ENCODE data around the gene LOC128125822.
"Not testable (repeated sequence)": the region's sequence is repeated elsewhere in the genome, so short reads cannot be mapped to it uniquely, and the experiment has no call there.

The LOC128125822 gene

GRCh38 chr6:63572044-63572746 is at the start of gene LOC128125822, which contains the start of gene PTP4A1:
TSS of gene LOC128125822 (plus strand) at chr6:63572480.
TSS of gene PTP4A1 (plus strand) at chr6:63572480. CDS start at chr6:63576881, 4,401 bp downstream.
- peak; percentile 96 for DNase-seq

DNA sequence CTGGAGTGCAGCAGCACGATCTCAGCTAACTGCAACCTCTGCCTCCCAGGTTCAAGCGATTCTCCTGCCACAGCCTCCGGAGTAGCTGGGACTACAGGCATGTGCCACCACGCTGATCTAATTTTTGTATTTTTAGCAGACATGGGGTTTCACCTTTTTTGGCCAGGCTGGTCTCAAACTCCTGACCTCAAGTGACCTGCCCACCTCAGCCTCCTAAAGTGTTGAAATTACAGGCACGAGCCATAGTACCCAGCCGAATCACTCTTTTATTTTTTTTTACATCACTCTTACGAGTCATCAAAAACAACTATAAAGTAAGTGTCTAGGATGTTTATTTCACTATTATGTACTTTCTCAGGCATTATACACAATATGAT is 49.4 kb upstream of the LOC128125822 start:
- not testable (repeated sequence) for DNase-seq

GRCh38 chr6:63523630-63524029 is 48.6 kb upstream of the LOC128125822 start:
- no peak for DNase-seq

- no peak for DNase-seq
Measured at GRCh38 chr6:63525186-63525878, 46.9 kb upstream of the LOC128125822 start.

DNA sequence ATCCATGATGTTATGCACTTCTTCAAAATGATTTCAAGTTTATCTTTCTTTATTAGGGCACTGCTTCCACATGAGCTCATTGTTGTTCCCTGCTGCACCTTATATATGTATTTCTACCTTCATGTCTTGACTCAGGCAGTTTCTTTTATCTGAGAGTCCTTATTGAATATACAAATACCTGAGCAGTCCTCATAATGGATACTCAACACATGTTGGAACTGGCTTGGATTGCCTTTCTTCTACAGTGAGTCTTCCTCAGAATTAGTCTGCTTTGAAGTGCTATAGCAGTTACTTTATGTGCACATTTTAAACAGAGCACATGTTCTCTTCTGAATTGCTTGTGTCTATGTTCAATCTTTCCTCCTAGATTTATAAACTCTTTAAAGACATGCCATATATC is 45.3 kb upstream of the LOC128125822 start:
- DNase-seq, result no peak

- DNase-seq, result no peak
Measured at GRCh38 chr6:63527658-63528514, 44.4 kb upstream of the LOC128125822 start.

DNA sequence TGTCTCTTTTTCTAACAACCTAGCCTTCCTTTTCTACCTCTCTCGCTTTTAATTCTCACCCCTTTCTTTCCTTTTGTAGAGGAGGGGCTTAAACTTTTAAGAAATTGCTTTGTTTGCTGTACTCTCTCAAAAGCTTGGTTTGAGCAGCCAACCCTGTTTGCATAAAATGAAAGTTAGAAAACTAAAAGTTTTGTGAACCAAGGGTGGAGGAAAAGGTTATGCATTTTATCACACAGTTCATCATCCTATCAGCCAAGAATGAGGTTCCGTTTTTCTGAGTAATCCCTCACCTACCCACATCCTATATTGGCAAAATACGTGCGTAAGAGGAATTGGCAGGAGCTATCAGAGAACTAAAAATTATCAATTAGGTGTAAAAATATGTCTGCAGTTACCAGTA is 42.8 kb upstream of the LOC128125822 start:
- no peak for DNase-seq

GRCh38 chr6:63530182-63530581 is 42.1 kb upstream of the LOC128125822 start:
- DNase-seq, result no peak

DNA sequence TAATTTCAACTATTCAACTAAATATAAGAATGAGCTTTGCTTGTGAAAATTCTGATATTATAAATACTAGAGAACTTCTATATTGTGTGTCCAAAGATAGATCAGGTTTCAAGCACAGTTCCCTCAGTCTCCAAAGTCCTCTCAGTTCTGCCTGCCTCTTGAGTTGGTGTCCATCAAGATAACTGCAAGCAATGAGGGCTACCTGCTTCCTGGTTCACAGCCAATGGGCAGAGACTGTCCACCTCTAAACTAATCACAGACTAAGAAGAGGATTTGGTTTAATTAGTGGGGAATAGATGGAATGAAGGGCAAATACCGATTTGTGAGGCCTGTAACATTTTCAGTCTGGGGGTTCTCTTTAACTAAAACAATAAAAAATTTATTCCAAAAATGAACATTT is 41.3 kb upstream of the LOC128125822 start:
- no peak for DNase-seq

DNA sequence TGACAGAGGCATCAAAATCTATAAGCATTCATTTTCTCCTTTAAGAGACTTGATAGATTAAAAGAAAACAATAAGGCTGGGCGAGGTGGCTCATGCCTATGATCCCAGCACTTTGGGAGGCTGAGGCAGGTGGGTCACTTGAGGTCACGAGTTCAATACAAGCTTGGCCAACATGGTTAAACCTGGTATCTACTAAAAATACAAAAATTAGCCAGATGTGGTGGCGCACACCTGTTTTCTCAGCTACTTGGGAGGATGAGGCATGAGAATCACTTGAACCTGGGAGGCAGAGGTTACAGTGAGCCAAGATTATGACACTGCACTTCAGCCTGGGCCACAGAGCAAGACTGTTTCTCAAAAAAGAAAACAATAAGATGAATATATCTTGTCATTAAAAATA is 39.3 kb upstream of the LOC128125822 start:
- DNase-seq, result no peak

DNA sequence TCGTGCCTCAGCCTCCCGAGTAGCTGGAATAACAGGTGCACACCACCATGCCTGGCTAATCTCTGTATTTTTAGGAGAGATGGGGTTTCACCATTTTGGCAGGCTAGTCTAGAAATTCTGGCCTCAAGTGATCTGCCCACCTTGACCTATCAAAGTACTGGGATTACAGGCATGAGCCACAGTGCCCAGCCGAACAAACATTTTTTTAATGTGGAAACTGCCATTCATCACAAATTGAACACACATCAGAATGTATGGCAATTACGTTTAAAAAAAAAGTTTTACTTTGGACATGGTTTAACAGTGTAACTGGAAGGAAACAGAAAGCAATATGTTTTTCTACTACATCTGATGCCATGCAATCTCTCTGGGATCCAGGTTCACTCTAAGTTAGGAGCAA is 38.3 kb upstream of the LOC128125822 start:
- no peak for DNase-seq

- DNase-seq, result no peak
Measured at GRCh38 chr6:63537201-63537958, 34.9 kb upstream of the LOC128125822 start.

GRCh38 chr6:63537959-63538300 is 34.4 kb upstream of the LOC128125822 start:
- no peak for DNase-seq

DNA sequence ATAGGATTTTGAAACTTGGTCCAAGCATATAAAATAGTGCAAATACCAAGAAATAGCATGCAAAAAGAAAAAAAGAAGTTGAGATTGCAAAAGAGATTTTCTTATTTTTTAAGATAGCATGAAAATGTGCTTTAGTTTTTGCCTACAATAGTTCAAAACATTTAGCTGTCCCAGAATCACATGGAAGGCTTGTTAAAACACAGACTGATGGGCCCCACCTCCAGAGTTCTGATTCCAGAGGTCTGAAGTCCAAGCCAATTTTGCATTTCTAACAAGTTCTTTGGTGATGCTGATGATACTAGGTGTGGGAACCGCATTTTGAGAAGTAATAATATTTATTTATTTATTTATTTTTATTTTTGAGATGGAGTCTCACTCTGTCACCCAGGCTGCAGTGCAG is 33.7 kb upstream of the LOC128125822 start:
- DNase-seq, result no peak

DNA sequence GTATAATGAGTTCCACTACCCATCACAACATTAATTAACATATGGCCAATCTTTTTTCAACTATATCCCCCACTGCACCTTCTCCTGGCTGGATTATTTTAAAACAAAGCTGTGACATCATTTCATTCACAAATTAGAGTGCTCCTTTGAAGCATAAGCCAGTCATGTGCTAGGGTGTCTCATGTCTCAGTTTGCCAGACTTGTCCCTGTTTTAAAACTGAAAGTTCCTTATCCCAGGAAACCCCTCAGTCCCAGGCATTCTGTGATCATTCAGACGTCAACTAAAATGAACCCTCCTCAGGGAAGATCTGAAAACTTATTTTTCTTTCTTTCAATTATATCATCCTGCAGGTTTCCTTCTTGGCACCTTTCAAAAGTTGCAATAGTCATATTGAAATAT is 29.3 kb upstream of the LOC128125822 start:
- DNase-seq, result no peak

- DNase-seq, result no peak
Measured at GRCh38 chr6:63543982-63544381, 28.3 kb upstream of the LOC128125822 start.

DNA sequence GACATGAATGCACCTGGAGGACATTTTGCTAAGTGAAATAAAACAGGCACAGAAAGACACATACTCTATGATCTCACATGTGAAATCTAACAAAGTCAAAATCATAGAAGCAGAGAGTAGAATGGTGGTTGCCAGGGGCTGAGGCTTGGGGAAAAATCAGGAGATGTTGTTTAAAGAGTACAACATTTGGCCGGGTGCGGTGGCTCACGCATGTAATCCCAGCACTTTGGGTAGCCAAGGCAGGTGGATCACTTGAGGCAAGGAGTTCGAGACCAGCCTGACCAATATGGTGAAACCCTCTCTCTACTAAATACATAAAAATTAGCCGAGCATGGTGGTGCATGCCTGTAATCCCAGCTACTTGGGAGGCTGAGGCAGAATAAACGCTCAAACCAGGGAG is 26.0 kb upstream of the LOC128125822 start:
- no peak for DNase-seq

GRCh38 chr6:63546697-63547096 is 25.6 kb upstream of the LOC128125822 start:
- DNase-seq, result no peak

GRCh38 chr6:63549076-63549475 is 23.2 kb upstream of the LOC128125822 start:
- DNase-seq, result no peak

DNA sequence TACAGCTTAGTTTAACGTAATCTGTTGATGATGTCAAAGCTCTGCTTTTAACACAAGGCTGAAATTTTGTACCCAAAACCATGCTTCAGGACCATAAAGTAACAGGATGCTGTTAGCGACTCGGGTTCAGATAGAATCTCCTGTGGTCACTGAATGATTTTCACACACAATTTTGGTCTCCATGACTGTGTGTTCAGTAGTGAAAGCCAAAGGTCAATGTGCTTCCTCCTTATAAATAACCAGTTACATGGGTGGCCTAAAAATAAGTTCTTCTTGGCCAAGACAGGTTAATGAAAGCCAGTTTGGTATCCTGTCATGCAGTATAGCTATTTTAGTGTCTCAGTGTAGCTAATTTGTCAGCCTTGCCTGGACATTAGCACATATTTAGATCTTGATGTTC is 19.1 kb upstream of the LOC128125822 start:
- DNase-seq, result no peak

DNA sequence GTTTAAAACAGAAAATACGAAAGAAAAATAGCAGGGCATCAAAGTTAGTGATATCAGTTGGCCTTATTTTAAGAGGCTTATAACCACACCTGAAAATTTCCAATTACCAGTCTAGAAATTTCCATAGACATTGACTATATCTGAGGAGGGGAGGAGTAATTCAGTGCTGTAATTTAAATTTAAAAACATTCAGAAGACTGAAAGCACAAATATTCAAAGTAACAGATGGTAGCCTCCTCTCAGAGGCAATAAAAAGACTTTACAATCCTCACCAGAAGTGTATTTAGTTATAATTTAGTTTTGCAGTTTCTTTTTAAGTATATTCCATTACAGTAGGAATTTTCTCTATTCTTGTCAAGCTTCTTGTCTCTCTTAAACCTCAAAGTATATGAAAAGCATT is 18.4 kb upstream of the LOC128125822 start:
- DNase-seq, result no peak

DNA sequence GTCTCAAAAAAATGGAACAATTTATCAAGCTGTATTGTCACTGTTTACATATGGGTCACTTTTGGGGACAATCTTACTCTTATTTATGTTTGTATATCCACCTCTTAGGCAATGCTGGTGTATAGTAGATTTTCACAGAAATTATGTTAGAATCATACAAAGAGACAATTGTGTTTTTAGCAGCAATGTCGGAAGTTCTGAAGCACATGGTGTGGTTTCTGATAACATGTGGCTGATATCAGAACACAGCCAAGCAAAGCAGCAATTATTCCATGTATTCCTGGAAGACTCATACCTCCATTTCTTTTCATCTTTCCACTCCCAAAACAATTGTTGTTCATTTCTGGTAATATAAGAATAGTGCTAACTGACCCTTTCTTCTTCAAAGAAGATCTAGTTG is 17.5 kb upstream of the LOC128125822 start:
- DNase-seq, result no peak

- no peak for DNase-seq
Measured at GRCh38 chr6:63556369-63556768, 15.9 kb upstream of the LOC128125822 start.
